Astrocyte of the cerebellum (primary cell): ENCODE data around the gene IQCE.
"Not testable (repeated sequence)": the region's sequence is repeated elsewhere in the genome, so short reads cannot be mapped to it uniquely, and the experiment has no call there.

Experiments used
- DNase-seq: peaks from one replicate; pipeline ENCODE4 v3.0.0-alpha.2; 2011; ENCODE audit warnings: low read depth
- H3K4me3 ChIP-seq: 2 replicates; pipeline ENCODE4 v1.5.1; 2011; ENCODE audit warnings: mild to moderate bottlenecking, low read depth, low read length, moderate library complexity
- in situ Hi-C: cut with HindIII; loops from 2 replicates; pipeline ENCODE4 v1.10.0; 2017; ENCODE audit warnings: low sequenced_read_pairs
- TF ChIP-seq, protein P1 (sequence below): IDR thresholded peaks from 2 replicates; pipeline ENCODE4 v1.5.1; 2012; ENCODE audit warnings: low read length, low read depth, moderate library complexity, mild to moderate bottlenecking; ENCODE audit errors: missing control alignments

The IQCE gene

DNA sequence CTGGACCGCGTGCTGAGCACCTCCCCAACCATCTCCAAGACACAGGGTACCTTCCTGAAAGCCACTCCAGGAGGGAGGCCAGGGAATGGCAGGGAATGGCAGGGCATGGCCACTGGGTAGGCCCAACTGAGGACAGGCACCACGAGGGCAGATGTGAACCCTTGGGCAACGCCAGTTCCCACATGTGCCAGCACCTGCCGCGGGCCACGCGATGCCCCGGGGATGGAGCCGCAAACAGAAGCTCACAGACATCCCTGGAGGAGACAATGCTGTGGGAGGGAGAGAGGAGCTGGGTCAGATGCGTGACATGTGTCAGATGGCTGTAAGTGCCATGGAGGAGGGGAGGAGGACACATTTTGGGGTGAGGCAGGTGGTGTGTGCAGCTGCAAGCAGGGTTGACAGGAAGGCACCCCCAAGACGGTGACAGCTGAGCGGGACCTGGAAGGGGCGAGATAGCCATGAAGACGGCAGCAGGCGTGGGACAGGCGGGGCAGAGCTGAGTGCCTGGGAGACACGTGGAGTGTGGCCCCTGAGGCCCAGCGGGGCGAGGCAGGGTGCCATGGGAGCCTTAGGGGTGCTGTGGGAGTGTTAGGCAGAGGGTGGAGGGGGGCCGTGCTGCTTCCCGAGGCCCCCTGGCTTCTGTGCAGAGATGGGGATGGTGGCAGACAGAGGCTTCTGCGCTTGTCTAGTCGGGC, 27.7 kb downstream of the IQCE start:
- TF ChIP-seq, protein P1, sequence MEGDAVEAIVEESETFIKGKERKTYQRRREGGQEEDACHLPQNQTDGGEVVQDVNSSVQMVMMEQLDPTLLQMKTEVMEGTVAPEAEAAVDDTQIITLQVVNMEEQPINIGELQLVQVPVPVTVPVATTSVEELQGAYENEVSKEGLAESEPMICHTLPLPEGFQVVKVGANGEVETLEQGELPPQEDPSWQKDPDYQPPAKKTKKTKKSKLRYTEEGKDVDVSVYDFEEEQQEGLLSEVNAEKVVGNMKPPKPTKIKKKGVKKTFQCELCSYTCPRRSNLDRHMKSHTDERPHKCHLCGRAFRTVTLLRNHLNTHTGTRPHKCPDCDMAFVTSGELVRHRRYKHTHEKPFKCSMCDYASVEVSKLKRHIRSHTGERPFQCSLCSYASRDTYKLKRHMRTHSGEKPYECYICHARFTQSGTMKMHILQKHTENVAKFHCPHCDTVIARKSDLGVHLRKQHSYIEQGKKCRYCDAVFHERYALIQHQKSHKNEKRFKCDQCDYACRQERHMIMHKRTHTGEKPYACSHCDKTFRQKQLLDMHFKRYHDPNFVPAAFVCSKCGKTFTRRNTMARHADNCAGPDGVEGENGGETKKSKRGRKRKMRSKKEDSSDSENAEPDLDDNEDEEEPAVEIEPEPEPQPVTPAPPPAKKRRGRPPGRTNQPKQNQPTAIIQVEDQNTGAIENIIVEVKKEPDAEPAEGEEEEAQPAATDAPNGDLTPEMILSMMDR: no peak
- H3K4me3 ChIP-seq: no peak overlapping the region
- DNase-seq: no peak
- in situ Hi-C loops: no loop called here

DNA sequence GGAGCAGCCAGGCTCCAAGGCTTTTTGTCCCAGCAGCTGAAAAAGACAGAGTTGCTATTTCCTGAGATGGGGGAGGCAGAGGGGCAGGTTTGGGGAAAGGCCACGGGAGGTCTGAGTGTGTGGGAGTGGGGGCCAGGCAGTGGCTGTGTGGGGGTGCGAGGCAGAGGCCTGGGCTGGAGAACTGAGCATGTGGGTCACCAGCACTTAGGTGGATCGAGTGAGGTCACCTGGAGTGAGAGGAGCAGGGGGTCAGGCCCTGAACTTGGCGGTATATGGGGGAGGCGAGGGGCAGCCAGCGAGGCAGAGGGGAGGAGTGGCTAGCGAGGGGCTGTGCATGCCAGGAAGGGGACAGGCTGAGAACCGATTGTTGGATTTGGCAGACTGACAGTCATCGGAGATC, 28.4 kb downstream of the IQCE start:
- TF ChIP-seq, protein P1: no peak
- no peak overlapping the region for H3K4me3 ChIP-seq
- in situ Hi-C loops: no loop called here
- no peak for DNase-seq

DNA sequence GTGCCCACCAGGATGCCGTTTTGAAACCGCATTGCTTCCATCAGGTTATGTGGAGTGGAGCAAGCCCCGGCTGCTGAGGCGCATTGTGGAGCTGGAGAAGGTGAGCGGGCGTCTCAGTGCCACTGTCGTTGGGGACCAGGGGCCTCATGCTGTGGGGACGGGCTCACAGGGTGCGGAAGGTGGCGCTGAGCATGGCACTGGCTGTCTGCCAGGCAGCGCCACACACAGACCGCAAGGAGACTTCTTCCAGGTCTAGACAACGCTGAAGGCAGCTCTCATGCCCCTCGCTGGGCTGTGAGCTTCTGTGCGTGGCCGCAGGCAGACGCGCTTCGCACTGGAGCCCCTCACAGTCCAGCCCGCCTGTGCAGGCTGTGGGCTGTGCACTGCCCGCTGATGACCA, 29.0 kb downstream of the IQCE start:
- TF ChIP-seq, protein P1: no peak
- H3K4me3 ChIP-seq: no peak overlapping the region
- DNase-seq: no peak
- in situ Hi-C loops: no loop called here

DNA sequence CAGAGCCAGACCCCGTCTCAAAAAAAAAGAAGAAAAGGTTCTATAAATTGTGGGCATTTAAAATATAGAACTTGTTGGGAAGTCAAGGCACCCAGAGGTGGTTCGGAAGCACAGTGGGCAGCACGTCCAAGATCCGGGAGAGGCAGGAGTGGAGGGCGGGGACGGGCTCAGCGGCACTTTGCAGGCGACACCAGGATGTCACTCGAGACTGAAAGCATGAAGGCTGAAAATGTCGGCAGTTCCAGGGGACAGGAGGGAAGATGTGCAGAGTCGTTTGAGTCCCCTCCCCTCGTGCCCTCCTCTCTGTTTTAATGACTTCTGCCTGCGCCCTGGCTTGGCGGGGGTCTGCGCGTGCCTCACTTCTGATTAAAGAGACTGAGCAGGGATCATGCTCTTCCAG, 30.6 kb downstream of the IQCE start:
- DNase-seq: no peak
- TF ChIP-seq, protein P1: no peak
- no peak overlapping the region for H3K4me3 ChIP-seq
- in situ Hi-C loops: no loop called here

DNA sequence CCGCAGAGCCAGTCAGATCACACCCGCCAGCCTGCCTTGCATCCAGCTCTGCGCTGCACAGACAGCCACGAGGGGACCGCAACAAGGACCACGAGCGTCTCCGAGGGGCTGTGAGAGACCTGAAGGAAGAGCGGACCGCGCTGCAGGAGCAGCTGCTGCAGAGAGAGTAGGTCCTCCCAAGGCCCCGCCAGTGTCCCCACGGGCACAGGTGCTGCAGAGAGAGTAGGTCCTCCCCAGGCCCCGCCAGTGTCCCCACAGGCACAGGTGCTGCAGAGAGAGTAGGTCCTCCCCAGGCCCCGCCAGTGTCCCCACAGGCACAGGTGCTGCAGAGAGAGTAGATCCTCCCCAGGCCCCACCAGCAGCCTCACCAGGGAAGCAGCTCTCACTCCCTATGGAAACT, 31.2 kb downstream of the IQCE start:
- DNase-seq, H3K4me3 ChIP-seq, in situ Hi-C loops: not testable (repeated sequence)

DNA sequence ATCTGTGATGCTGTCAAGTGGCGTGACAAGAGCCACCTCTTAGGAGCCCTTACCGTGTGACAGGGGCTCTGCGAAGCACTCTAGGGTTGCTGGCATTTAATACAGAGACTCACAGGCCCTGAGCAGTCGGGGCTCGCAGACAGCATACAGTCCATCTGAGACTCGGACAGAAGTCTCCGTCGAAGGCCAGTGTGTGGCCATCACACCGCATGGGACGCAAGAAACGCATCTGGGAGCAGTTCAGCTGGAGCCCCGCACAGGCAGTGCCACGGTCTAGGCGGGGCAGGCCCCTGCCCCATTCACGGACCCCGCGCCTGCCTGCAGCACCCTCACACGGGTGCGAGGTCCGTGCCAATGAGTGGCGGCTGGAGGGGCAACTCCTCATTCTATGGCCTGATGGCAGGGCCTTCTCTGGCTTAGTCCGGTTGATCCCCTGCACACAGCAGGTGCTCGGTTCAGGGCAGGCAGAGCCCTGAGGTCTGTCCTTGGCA, 33.6 kb downstream of the IQCE start:
- in situ Hi-C loops: no loop called here
- no peak for DNase-seq
- no peak overlapping the region for H3K4me3 ChIP-seq
- TF ChIP-seq, protein P1: no peak

DNA sequence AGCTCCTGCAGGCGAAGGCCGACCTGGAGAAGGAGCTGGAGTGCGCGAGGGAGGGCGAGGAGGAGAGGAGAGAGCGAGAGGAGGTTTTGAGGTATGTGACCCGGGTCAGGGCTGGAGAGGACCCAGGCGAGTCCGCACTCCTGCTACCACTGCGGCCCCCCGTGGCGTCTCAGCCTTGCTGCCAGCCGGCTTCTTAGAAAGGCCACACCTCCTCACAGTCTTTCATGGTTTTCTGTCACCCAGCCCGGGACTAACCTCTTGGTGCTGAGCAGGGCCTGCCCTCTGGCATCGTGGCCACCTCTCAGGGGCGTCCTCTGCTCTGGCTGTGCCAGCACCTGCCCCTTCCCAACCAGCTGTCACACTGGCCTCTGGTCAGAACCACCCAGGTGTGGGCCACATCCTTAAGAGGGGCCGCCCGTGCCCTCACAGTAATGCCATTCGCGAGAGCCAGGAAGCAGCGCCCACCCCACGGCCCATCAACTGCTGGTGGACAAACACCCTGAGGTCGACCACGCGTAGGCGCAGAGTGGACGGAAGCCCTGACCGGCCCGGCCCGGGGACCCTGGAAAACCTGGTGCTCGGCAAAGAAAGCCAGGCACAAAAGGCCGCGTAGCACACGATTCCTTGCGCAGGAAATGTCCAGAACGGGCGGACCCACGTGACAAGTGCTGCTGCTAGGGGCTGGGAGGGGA, 34.4 kb downstream of the IQCE start:
- no peak for DNase-seq
- in situ Hi-C loops: no loop called here
- TF ChIP-seq, protein P1: no peak
- no peak overlapping the region for H3K4me3 ChIP-seq
